ENCODE measurements around the gene NXNL1.
"Not testable (repeated sequence)": the region's sequence is repeated elsewhere in the genome, so short reads cannot be mapped to it uniquely, and the experiment has no call there.

Gene NXNL1

GRCh38 chr19:17460372-17461230, at the start of gene NXNL1:
NXNL1 (minus strand) TSS chr19:17460926; CDS start chr19:17460869, 57 bp downstream.
- no peak for DNase-seq (ENCODE audit: low read depth)

GRCh38 chr19:17508558-17508933, 47.8 kb upstream of the NXNL1 start:
- DNase-seq (ENCODE audit: low read depth) = not testable (repeated sequence)

- no peak for DNase-seq (ENCODE audit: low read depth)
Observed at GRCh38 chr19:17506745-17507144, 46.0 kb upstream of the NXNL1 start.

GRCh38 chr19:17505223-17505622, 44.5 kb upstream of the NXNL1 start:
- DNase-seq (ENCODE audit: low read depth) = no peak

- no peak for DNase-seq (ENCODE audit: low read depth)
Observed at GRCh38 chr19:17504456-17504855, 43.7 kb upstream of the NXNL1 start.

- DNase-seq (ENCODE audit: low read depth) = no peak
Observed at GRCh38 chr19:17504030-17504429, 43.3 kb upstream of the NXNL1 start.

GRCh38 chr19:17503240-17503639, 42.5 kb upstream of the NXNL1 start:
- no peak for DNase-seq (ENCODE audit: low read depth)

GRCh38 chr19:17500447-17501198, 39.9 kb upstream of the NXNL1 start:
- no peak for DNase-seq (ENCODE audit: low read depth)

GRCh38 chr19:17499648-17500446, 39.1 kb upstream of the NXNL1 start:
- no peak for DNase-seq (ENCODE audit: low read depth)

GRCh38 chr19:17499025-17499424, 38.3 kb upstream of the NXNL1 start:
- not testable (repeated sequence) for DNase-seq (ENCODE audit: low read depth)

GRCh38 chr19:17497149-17497798, 36.5 kb upstream of the NXNL1 start:
- DNase-seq (ENCODE audit: low read depth) = no peak

GRCh38 chr19:17496337-17496997, 35.7 kb upstream of the NXNL1 start:
- DNase-seq (ENCODE audit: low read depth) = peak; percentile 62

GRCh38 chr19:17495639-17496296, 35.0 kb upstream of the NXNL1 start:
- DNase-seq (ENCODE audit: low read depth) = no peak

- no peak for DNase-seq (ENCODE audit: low read depth)
Observed at GRCh38 chr19:17491287-17491686, 30.6 kb upstream of the NXNL1 start.

- DNase-seq (ENCODE audit: low read depth) = no peak
Observed at GRCh38 chr19:17490411-17490810, 29.7 kb upstream of the NXNL1 start.

- DNase-seq (ENCODE audit: low read depth) = no peak
Observed at GRCh38 chr19:17489392-17490030, 28.8 kb upstream of the NXNL1 start.

- peak; percentile 65 for DNase-seq (ENCODE audit: low read depth)
Observed at GRCh38 chr19:17488593-17489391, 28.1 kb upstream of the NXNL1 start.

GRCh38 chr19:17487284-17488121, 26.8 kb upstream of the NXNL1 start:
- DNase-seq (ENCODE audit: low read depth) = no peak
